PFSK-1 (cell line): Measurements from ENCODE around the gene DDX17.
A peak's percentile ranks its signal among the peaks of the same experiment; 100 is the strongest.

ENCODE experiments used
- FOXP2 ChIP-seq: optimal IDR thresholded peaks from 2 replicates; pipeline ENCODE3; 2011; ENCODE audit warnings: borderline replicate concordance, control low read depth, inconsistent platforms; ENCODE audit not compliant: insufficient read depth; ENCODE audit errors: extremely low read length, extremely low read depth
- POLR2AphosphoS5 ChIP-seq: IDR thresholded peaks from 2 replicates; pipeline ENCODE4 v1.6.1; 2012; ENCODE audit warnings: low read depth, mild to moderate bottlenecking, control low read depth, low read length, moderate library complexity
- REST ChIP-seq, 2 experiments: IDR thresholded peaks; 2 replicates each; pipeline versions ENCODE4 v1.6.1 to v1.8.0; 2011 to 2012; ENCODE audit warnings: low read depth in 2 of 2, low read length in 2 of 2, control low read depth in 1 of 2, inconsistent platforms in 1 of 2, mild to moderate bottlenecking in 1 of 2, moderate library complexity in 1 of 2; ENCODE audit not compliant: insufficient read depth in 1 of 2
- SIN3A ChIP-seq: IDR thresholded peaks from 2 replicates; pipeline ENCODE4 v1.6.1; 2012; ENCODE audit warnings: mild to moderate bottlenecking, low read length, moderate library complexity, borderline replicate concordance; ENCODE audit not compliant: insufficient read depth
- TAF1 ChIP-seq: IDR thresholded peaks from 2 replicates; pipeline ENCODE4 v1.6.1; 2012; ENCODE audit warnings: low read length, control low read depth, borderline replicate concordance; ENCODE audit not compliant: insufficient read depth

Gene DDX17

GRCh38 chr22:38462960-38463784 is 42.9 kb downstream of the DDX17 start:
- TF ChIP-seq TAF1 = no peak
- TF ChIP-seq SIN3A = no peak
- TF ChIP-seq FOXP2 = no peak
- TF ChIP-seq POLR2AphosphoS5 = peak; percentile 38; the same call in 1 of the 2 replicates
- no peak for TF ChIP-seq REST (IDR thresholded peaks at IDR 0.05; ENCODE audit: insufficient read depth in 1 of 2, low read depth in 2 of 2, low read length in 2 of 2)

GRCh38 chr22:38461414-38462081 is 44.6 kb downstream of the DDX17 start:
- peak; percentile 87 for TF ChIP-seq FOXP2
- TF ChIP-seq POLR2AphosphoS5 = no peak

- TF ChIP-seq SIN3A (no peak), FOXP2 (no peak), TAF1 (no peak), POLR2AphosphoS5 (no peak), REST (IDR thresholded peaks at IDR 0.05; ENCODE audit: insufficient read depth in 1 of 2, low read depth in 2 of 2, low read length in 2 of 2) (no peak)
Measured at GRCh38 chr22:38461057-38461413, 45.1 kb downstream of the DDX17 start.

- TF ChIP-seq REST (IDR thresholded peaks at IDR 0.05; ENCODE audit: insufficient read depth in 1 of 2, low read depth in 2 of 2, low read length in 2 of 2) (no peak), FOXP2 (no peak), SIN3A (no peak), TAF1 (no peak), POLR2AphosphoS5 (no peak)
Measured at GRCh38 chr22:38460426-38460840, 45.7 kb downstream of the DDX17 start.

- TF ChIP-seq POLR2AphosphoS5 (no peak), SIN3A (no peak), TAF1 (no peak), REST (IDR thresholded peaks at IDR 0.05; ENCODE audit: insufficient read depth in 1 of 2, low read depth in 2 of 2, low read length in 2 of 2) (no peak), FOXP2 (no peak)
Measured at GRCh38 chr22:38456841-38457699, 49.0 kb downstream of the DDX17 start.
